DLD1 (cell line): Measurements from ENCODE around the gene GPLD1.
"Not testable (repeated sequence)": the region's sequence is repeated elsewhere in the genome, so short reads cannot be mapped to it uniquely, and the experiment has no call there.

ENCODE experiments used
- in situ Hi-C: cut with HindIII; loops from 2 replicates; pipeline ENCODE4 v1.10.0; 2017; ENCODE audit warnings: low sequenced_read_pairs

GPLD1 gene

GRCh38 chr6:24385536-24386269 is 103.7 kb downstream of the GPLD1 start:
- in situ Hi-C loops, result no loop called here

GRCh38 chr6:24384369-24385130 is 104.8 kb downstream of the GPLD1 start:
- in situ Hi-C loops, result not testable (repeated sequence)

- in situ Hi-C loops, result not testable (repeated sequence)
These were observed 106.4 kb downstream of the GPLD1 start for GRCh38 chr6:24382891-24383494.

GRCh38 chr6:24382220-24382540 is 107.2 kb downstream of the GPLD1 start:
- in situ Hi-C loops, result no loop called here

- in situ Hi-C loops, result no loop called here
These were observed 107.7 kb downstream of the GPLD1 start for GRCh38 chr6:24381476-24382219.

GRCh38 chr6:24378473-24379097 is 110.8 kb downstream of the GPLD1 start:
- in situ Hi-C loops, result no loop called here
